GM23248 (cell line): ENCODE measurements around the gene IFNA17. TPM values are rescaled to one million over a fixed set of nuclear protein-coding genes. Genes with fewer than 3 reads are reported as not detected.
A peak's percentile ranks its signal among the peaks of the same experiment; 100 is the strongest.
"Not testable (repeated sequence)": the region's sequence is repeated elsewhere in the genome, so short reads cannot be mapped to it uniquely, and the experiment has no call there.

ENCODE experiments used
- DNase-seq: peaks from one replicate; pipeline ENCODE4 v3.0.0-alpha.2; 2015
- H2AFZ ChIP-seq: fragments of 200-600 bp; sonication (generic); 2 replicates; pipeline ENCODE4 v1.6.1; 2016; ENCODE audit warnings: antibody characterized with exemption
- H3F3A ChIP-seq: fragments of 200-600 bp; sonication (generic); 2 replicates; pipeline ENCODE4 v1.6.1; 2016; ENCODE audit warnings: mild to moderate bottlenecking, antibody characterized with exemption, mixed run types; ENCODE audit not compliant: insufficient read depth
- H3K27ac ChIP-seq: fragments of 200-600 bp; sonication (generic); 2 replicates; pipeline ENCODE4 v1.5.1; 2016; ENCODE audit warnings: mild to moderate bottlenecking
- H3K27me3 ChIP-seq: fragments of 200-600 bp; sonication (generic); replicated peaks from 2 replicates; pipeline ENCODE4 v1.6.1; 2016; ENCODE audit warnings: mild to moderate bottlenecking; ENCODE audit not compliant: insufficient read depth
- H3K36me3 ChIP-seq: fragments of 200-600 bp; sonication (generic); 2 replicates; pipeline ENCODE4 v1.6.1; 2016; ENCODE audit warnings: low read depth, mild to moderate bottlenecking
- H3K4me1 ChIP-seq: fragments of 200-600 bp; sonication (generic); 2 replicates; pipeline ENCODE4 v1.6.1; 2016; ENCODE audit warnings: mild to moderate bottlenecking; ENCODE audit not compliant: insufficient read depth
- H3K4me2 ChIP-seq: fragments of 200-600 bp; sonication (generic); one replicate; pipeline ENCODE4 v1.6.1; 2016; ENCODE audit warnings: mild to moderate bottlenecking; ENCODE audit not compliant: unreplicated experiment
- H3K4me3 ChIP-seq: fragments of 200-600 bp; sonication (generic); 2 replicates; pipeline ENCODE4 v1.5.1; 2016; ENCODE audit warnings: mild to moderate bottlenecking
- H3K79me2 ChIP-seq: fragments of 200-600 bp; sonication (generic); 2 replicates; pipeline ENCODE4 v1.6.1; 2016; ENCODE audit warnings: mild to moderate bottlenecking; ENCODE audit not compliant: insufficient read depth
- H3K9ac ChIP-seq: fragments of 200-600 bp; sonication (generic); 2 replicates; pipeline ENCODE4 v1.6.1; 2016; ENCODE audit warnings: mild to moderate bottlenecking
- H3K9me2 ChIP-seq: fragments of 200-600 bp; sonication (generic); 2 replicates; pipeline ENCODE4 v1.6.1; 2016; ENCODE audit warnings: mixed run types, mild to moderate bottlenecking, moderate library complexity; ENCODE audit not compliant: insufficient read depth
- H3K9me3 ChIP-seq: fragments of 200-600 bp; sonication (generic); one replicate; pipeline ENCODE4 v1.6.1; 2017; ENCODE audit warnings: low read depth
- H4K20me1 ChIP-seq: fragments of 200-600 bp; sonication (generic); 2 replicates; pipeline ENCODE4 v1.6.0; 2016; ENCODE audit not compliant: insufficient read depth
- EZH2 ChIP-seq: fragments of 200-600 bp; sonication (generic); IDR thresholded peaks from 2 replicates; pipeline ENCODE4 v1.6.1; 2018; ENCODE audit warnings: antibody characterized with exemption, mild to moderate bottlenecking; ENCODE audit not compliant: insufficient read depth, poor library complexity, severe bottlenecking
- EZH2phosphoT487 ChIP-seq: fragments of 200-600 bp; sonication (generic); IDR thresholded peaks from 2 replicates; pipeline ENCODE4 v1.6.1; 2018; ENCODE audit warnings: antibody characterized with exemption, moderate library complexity, mild to moderate bottlenecking, low read depth; ENCODE audit not compliant: insufficient read depth
- WGBS, 2 experiments: methylation state at CpG; one replicate each; pipeline ENCODE4 v1.1.6; 2015 to 2017; ENCODE audit warnings: low lambda C conversion rate in 2 of 2, low coverage in 1 of 2; ENCODE audit errors: missing lambda C conversion rate in 2 of 2; 5-methylcytosine and 5-hydroxymethylcytosine counted together
- in situ Hi-C: fragments of 300-500 bp; cut with MboI; formaldehyde crosslinking; loops from 2 replicates; pipeline ENCODE4 v1.15.0; 2020
- polyA plus RNA-seq: library from polyadenylated mRNA; unstranded; fragments of >200 nt; fragmentation: Nextera tagmentation; extraction: Ambion mirVana; gene quantifications from 2 replicates; pipeline ENCODE4 v1.2.1, GENCODE V29; 2016
- total RNA-seq: library from RNA; depleted of rRNA; stranded (reverse); fragments of >200 nt; shearing (Covaris generic); gene quantifications from 2 replicates; pipeline ENCODE4 v1.2.3, GENCODE V29; 2014

IFNA17 gene
- total and polyA plus RNA-seq, 2 experiments from 2014 or later: not detected

DNA sequence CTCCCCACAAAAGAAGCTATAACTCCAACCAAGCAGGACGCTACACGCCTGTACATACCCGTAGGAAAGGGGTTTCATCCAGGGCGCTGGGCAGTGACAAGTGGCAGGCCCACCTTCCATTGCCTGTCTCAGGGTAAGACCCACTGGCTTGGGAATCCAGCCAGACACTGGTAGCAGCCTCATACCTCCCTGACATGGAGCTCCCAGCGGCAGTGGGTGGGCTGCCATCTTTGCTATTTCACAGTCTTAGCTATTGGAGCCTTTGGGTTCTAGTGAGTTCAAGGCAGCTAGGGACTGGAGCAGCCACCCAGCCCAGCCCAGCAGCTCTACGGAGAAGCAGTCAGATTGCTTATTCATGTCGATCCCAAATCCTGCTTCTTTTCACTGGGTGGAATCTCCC, 17.7 kb downstream of the IFNA17 start:
- no peaks in the 10 kb centered on the region for H3K9me3 ChIP-seq
- in situ Hi-C loops: no loop called here
- H3K9ac ChIP-seq: no peak overlapping the region
- H3K4me3 ChIP-seq: no peak overlapping the region
- H3K79me2 ChIP-seq: no peaks in the 10 kb centered on the region
- no peaks in the 10 kb centered on the region for H3K4me1 ChIP-seq
- WGBS, 2 experiments: 56 to 57% methylated on average over 7 of the region's 7 CpGs
- no peak overlapping the region for H3K27ac ChIP-seq
- no peaks in the 10 kb centered on the region for H3F3A ChIP-seq
- peaks cover 15% of the 10 kb centered on the region; the same call in 1 of the 2 replicates for H3K27me3 ChIP-seq
- no peaks in the 10 kb centered on the region for H3K36me3 ChIP-seq
- DNase-seq: no peak
- no peak for TF ChIP-seq EZH2
- H2AFZ ChIP-seq: no peak overlapping the region
- H3K4me2 ChIP-seq: no peak overlapping the region
- H4K20me1 ChIP-seq: no peaks in the 10 kb centered on the region
- H3K9me2 ChIP-seq: no peaks in the 10 kb centered on the region

DNA sequence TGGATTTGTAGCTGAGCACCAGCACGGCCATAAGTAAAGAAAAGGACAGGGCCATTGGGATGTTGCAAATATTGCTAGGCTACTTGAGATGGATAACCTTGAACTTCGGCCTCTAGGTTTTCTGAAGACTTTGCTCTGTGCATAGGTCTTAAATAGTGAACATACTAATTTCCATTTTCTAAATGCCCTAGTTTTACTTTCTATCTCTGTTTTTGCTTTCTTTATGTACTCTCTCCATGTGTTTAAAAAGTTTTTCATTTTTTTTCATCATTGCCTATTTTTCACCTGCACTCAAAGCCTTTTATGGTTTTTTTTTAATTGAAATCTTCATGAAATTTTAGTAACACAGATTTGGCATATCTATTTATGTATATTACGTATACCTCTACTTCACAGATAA, 21.0 kb downstream of the IFNA17 start, which contains the start of gene IFNA10:
IFNA10 (minus strand) TSS at position 101 of the 400 bp plus-strand sequence; CDS start at position 55, 46 bp downstream.
- 36 to 44% methylated on average over 3 of the region's 3 CpGs for WGBS, 2 experiments
- H3K4me2 ChIP-seq, H4K20me1 ChIP-seq, H3K4me1 ChIP-seq, H3K27ac ChIP-seq, DNase-seq, H3K36me3 ChIP-seq, H3K79me2 ChIP-seq, H3K9me2 ChIP-seq, in situ Hi-C loops, H2AFZ ChIP-seq, H3K9ac ChIP-seq, H3K4me3 ChIP-seq, H3K9me3 ChIP-seq, H3F3A ChIP-seq: not testable (repeated sequence)
- peaks cover 30% of the 10 kb centered on the region for H3K27me3 ChIP-seq

DNA sequence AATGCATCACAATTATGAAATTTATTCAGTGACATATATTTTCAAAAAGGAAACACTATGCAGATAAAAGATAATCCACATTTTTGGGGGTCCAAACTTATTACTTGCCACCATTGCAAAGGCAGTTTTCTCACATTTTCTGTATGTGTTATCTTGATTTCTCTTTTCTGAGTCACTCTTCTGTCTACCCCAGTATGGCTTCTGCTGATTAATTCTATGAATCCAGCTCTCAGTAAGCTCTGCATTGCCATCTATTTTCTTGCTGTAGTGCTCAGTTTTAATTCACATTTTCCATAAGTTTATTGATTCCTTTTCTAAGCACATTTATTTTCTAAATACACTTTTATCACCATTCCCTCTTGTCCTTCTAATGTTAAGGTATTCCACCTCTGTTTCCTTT, 22.8 kb downstream of the IFNA17 start:
- H4K20me1 ChIP-seq: no peaks in the 10 kb centered on the region
- H3K79me2 ChIP-seq: no peaks in the 10 kb centered on the region
- no peak for DNase-seq
- no peak overlapping the region for H3K9ac ChIP-seq
- H3K4me2 ChIP-seq: no peak overlapping the region
- peaks cover 33% of the 10 kb centered on the region for H3K27me3 ChIP-seq
- TF ChIP-seq EZH2 (no peak), EZH2phosphoT487 (no peak)
- no peaks in the 10 kb centered on the region for H3K9me2 ChIP-seq
- no peaks in the 10 kb centered on the region for H3F3A ChIP-seq
- no peak overlapping the region for H3K27ac ChIP-seq
- in situ Hi-C loops: no loop called here
- no peaks in the 10 kb centered on the region for H3K9me3 ChIP-seq
- no peaks in the 10 kb centered on the region for H3K36me3 ChIP-seq
- no peaks in the 10 kb centered on the region for H3K4me1 ChIP-seq
- no peak overlapping the region for H3K4me3 ChIP-seq
- no peak overlapping the region for H2AFZ ChIP-seq

- H3K36me3 ChIP-seq, H3F3A ChIP-seq, H3K4me3 ChIP-seq, H3K9me2 ChIP-seq, H3K9ac ChIP-seq, H3K4me1 ChIP-seq, DNase-seq, H3K9me3 ChIP-seq, H4K20me1 ChIP-seq, H3K27ac ChIP-seq, in situ Hi-C loops, H3K4me2 ChIP-seq, H3K79me2 ChIP-seq, H2AFZ ChIP-seq: not testable (repeated sequence)
- H3K27me3 ChIP-seq: peaks cover 28% of the 10 kb centered on the region
- 25 to 31% methylated on average over 4 of the region's 4 CpGs for WGBS, 2 experiments
These were observed 25.9 kb downstream of the IFNA17 start, which contains the start of gene IFNA7 for GRCh38 chr9:21202105-21202504. Gene IFNA7 (minus strand): TSS chr9:21202205. CDS start chr9:21202165, 40 bp downstream.

DNA sequence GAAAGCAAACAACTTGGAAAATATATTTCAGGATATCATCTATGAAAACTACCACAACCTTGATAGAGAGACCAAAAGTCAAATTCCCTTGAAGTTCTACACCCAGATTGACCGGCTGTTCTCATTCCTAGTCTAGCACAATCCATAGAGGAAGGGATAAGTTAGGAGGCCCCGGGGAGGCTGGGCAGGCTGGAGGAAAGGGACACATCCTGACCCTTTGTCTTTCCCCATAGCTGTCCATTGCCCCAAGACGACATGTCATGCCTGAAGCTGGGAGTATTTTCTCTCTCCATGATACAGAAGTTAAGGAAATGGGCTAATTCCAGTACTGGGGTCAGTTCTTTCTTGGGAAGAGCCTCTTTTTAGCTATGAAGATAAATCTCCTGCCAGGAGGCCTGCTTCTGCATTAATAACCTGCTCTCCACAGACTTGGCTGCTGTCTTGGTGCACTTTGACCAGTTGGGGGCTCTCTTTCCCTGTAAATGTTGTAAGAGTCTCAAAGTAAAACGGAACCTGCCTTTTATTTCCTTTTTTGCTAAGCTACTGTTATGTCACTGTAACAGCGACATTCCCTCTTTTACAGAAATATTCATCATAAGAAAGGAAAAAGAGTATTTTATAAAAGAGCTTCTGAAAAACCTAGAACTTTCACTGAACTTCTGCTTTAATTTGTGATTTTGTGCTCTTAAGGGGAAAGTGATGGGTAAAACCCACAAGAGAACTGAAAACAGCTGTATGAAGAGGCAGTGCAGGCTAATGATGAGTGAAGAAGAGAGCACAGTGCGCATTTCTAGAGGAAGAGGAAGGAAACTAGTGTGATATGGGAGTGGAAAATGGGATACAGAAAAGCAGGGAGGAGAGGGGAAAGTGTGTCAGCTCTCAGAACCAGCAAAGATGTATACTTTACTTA, 32.9 kb downstream of the IFNA17 start:
- H3K9ac ChIP-seq, H3K9me3 ChIP-seq, H3K9me2 ChIP-seq, H3K27me3 ChIP-seq, in situ Hi-C loops, H3F3A ChIP-seq, H3K4me1 ChIP-seq, H3K79me2 ChIP-seq, H4K20me1 ChIP-seq, H3K27ac ChIP-seq, H3K36me3 ChIP-seq: not testable (repeated sequence)
- Histone ChIP-seq H3K4me2 (peak overlapping the region; percentile 21), H3K4me3 (peak overlapping the region; percentile 52), H2AFZ (peak overlapping the region; percentile 63)
- 23 to 28% methylated on average over 6 of the region's 6 CpGs for WGBS, 2 experiments
- DNase-seq: peak; percentile 53

DNA sequence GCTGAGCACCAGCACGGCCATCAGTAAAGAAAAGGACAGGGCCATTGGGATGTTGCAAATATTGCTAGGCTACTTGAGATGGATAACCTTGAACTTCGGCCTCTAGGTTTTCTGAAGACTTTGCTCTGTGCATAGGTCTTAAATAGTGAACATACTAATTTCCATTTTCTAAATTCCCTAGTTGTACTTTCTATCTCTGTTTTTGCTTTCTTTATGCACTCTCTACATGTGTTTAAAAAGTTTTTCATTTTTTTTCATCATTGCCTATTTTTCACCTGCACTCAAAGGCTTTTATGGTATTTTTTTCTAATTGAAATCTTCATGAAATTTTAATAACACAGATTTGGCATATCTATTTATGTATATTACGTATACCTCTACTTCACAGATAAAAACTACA, 40.5 kb downstream of the IFNA17 start, which contains the start of gene IFNA4:
IFNA4 (minus strand) TSS at position 101 of the 400 bp plus-strand sequence; CDS start at position 45, 56 bp downstream.
- H3K36me3 ChIP-seq, H3K4me1 ChIP-seq, DNase-seq, H3K9me3 ChIP-seq, H3F3A ChIP-seq, H3K9me2 ChIP-seq, H3K27ac ChIP-seq, H4K20me1 ChIP-seq, H3K4me2 ChIP-seq, in situ Hi-C loops, H3K9ac ChIP-seq, H2AFZ ChIP-seq, H3K4me3 ChIP-seq, H3K79me2 ChIP-seq: not testable (repeated sequence)
- WGBS, 2 experiments: 41 to 44% methylated on average over 3 of the region's 3 CpGs
- peaks cover 27% of the 10 kb centered on the region; the same call in 1 of the 2 replicates for H3K27me3 ChIP-seq
